Cerebellar cortex (tissue), 1 donor: ENCODE results near the gene DUSP22.
"Not testable (repeated sequence)": the region's sequence is repeated elsewhere in the genome, so short reads cannot be mapped to it uniquely, and the experiment has no call there.

Experiments used
- DNase-seq: peaks from one replicate; pipeline ENCODE4 v3.0.0-alpha.2; 2015; ENCODE audit warnings: low spot score

Gene DUSP22

DNA sequence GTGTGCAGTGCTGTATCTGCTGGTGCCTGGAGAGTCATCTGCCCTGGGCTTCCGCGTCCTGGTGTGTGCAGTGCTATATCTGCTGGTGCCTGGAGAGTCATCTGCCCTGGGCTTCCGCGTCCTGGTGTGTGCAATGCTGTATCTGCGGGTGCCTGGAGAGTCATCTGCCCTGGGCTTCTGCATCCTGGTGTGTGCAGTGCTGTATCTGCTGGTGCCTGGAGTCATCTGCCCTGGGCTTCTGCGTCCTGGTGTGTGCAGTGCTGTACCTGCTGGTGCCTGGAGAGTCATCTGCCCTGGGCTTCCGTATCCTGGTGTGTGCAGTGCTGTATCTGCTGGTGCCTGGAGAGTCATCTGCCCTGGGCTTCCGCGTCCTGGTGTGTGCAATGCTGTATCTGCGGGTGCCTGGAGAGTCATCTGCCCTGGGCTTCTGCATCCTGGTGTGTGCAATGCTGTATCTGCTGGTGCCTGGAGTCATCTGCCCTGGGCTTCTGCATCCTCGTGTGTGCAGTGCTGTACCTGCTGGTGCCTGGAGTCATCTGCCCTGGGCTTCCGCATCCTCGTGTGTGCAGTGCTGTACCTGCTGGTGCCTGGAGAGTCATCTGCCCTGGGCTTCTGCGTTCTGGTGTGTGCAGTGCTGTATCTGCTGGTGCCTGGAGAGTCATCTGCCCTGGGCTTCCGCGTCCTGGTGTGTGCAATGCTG is 33.0 kb downstream of the DUSP22 start:
- DNase-seq: not testable (repeated sequence)

- DNase-seq: not testable (repeated sequence)
These were observed 33.8 kb downstream of the DUSP22 start for GRCh38 chr6:326066-326465.

GRCh38 chr6:326896-327537 is 34.7 kb downstream of the DUSP22 start:
- no peak for DNase-seq

DNA sequence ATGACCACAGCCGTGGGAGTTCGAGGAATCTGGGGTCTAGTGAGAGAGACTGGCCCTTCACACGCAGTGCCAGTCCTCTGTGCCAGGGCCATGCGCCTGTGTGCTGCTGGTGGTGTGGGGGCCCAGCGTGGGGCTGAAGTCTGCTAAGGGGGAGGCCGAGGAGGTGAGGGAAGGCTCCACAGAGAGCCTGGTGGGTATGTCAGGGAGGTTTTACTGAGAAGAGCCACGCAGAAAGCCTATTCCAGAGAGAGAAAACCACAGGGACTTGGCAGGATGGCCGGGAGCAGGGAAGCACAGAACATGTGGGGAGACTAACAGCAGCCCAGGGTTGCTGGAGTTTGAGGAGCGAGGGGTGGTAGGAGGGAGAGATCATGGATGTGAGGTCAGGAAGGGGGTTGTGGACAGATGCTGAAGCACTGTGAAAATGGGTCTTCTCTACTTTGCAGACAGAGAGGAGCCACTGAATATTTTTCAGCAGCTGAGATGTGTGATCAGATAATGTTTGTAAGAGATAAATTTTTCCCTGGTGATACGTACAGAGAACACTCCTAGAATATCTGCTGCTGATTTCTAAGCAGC is 35.3 kb downstream of the DUSP22 start:
- DNase-seq: no peak

GRCh38 chr6:328136-328670 is 35.9 kb downstream of the DUSP22 start:
- DNase-seq: no peak

- no peak for DNase-seq
These were observed 36.6 kb downstream of the DUSP22 start for GRCh38 chr6:328924-329323.

- DNase-seq: no peak
These were observed 37.8 kb downstream of the DUSP22 start for GRCh38 chr6:329888-330691.

- DNase-seq: no peak
These were observed 38.7 kb downstream of the DUSP22 start for GRCh38 chr6:330948-331347.

DNA sequence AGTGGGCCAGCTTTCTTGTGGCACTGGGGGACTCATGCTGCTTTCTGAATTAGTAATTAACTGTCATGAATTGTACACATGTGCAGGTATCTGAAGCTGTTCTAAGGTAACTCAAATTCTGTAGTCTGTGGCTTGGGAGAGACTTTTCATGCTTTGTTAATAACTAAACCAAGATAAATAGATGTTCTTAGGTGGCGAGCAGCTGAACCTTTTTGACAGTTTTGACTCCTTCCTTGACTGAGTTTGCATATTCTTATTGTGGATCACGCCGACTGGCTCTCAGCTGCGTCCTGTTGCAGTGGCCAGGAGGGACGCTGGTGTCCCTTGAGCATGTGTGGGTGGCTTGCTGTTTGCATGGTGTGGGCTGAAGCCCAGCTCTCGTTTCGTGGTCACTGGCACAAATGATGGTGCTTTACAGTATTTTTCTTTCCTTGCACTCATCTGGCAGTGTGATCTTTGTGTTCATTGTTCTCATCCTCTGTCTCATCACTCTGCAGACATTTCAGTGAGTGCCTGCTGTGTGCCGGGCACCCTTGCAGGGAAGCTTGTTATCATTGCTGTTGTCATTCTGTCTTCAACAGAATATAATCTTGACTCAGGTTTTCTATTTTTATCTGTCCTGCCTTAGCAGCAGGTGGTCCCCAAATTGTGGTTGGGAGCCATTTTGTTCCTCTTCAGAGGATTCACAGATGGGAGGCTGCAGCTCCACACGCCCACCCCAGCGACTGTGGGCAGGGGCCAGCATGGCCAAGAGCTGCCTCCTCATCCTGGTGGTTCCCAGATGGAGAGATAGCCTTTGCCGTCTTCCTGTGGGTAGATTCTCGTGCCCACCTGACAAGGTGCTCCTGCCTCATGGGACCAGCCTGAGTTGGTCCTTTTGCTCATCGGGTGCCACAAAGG is 39.6 kb downstream of the DUSP22 start:
- no peak for DNase-seq

- no peak for DNase-seq
These were observed 40.4 kb downstream of the DUSP22 start for GRCh38 chr6:332671-333070.

DNA sequence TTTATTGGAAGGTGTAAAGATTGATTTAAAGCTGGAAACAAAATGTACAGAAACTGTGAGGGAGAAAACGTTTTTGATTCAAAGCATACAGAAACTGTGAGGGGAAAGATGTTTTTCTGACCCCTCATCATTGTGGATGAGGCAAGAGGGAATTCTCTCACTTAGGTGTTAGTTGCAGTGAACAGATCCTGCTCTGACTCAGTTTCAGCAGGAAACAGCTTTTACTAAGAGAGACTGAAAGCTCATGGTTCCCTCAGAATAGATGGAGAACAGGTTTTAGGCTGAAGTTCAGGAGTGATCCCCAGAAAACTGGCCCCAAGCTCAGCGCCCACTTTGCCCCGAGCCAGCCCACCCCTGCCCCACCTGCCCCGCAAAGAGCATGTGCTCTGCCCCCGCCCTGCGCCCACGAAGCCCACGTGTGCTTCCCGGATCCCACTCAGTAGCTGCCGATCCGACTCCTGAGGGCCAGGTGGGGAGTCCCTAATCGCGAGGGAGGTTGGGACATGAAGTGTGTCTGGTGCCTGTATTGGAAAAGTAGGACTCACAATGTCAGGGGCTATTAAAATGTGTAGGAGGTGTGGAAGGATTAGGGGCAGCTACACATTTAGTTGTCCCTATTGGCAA is 41.2 kb downstream of the DUSP22 start:
- DNase-seq: no peak

DNA sequence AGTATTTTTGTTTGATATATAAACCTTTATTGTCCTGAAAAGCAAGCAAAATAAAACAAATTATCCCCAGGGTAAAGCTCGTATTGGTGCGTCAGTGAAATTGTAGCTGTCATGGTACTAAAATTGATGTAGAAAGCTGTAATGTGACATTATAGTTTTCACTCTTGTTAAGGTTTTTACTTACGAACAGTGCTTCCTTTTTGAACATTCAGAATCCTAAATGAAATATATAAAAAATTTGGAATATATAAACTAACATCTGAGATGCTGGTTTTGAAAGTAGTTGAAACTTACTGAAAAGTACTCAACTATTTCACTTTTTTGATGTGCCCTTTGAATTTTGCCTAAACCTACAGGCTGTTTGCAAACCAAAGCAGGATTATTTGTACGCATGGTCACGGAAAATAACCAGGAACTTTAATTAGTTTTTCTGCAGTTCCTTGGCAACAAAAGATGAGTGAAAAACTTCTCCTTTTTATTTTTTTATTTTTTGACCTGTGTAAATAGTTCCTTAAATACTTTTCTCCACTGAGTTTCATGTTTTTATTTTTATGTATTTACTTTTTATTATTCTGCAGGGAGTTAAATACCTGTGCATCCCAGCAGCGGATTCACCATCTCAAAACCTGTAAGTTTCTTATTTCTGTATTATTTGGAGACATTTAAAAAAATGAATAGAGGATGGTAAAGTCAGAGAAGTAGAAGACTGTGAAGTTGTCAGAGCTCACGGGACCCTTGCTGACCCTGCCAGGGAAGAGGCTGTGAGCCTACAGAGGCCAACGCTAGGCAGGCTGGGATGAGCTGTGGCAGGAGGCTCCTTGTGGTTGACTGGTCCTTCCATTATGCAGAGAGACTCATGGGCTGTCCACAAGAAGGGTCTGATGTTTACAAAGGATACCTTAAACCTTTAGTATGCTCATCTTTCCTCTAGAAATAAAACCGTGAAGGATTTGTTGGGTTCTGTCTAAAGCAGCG is 42.5 kb downstream of the DUSP22 start:
- no peak for DNase-seq

- no peak for DNase-seq
These were observed 43.3 kb downstream of the DUSP22 start for GRCh38 chr6:335572-335971.

DNA sequence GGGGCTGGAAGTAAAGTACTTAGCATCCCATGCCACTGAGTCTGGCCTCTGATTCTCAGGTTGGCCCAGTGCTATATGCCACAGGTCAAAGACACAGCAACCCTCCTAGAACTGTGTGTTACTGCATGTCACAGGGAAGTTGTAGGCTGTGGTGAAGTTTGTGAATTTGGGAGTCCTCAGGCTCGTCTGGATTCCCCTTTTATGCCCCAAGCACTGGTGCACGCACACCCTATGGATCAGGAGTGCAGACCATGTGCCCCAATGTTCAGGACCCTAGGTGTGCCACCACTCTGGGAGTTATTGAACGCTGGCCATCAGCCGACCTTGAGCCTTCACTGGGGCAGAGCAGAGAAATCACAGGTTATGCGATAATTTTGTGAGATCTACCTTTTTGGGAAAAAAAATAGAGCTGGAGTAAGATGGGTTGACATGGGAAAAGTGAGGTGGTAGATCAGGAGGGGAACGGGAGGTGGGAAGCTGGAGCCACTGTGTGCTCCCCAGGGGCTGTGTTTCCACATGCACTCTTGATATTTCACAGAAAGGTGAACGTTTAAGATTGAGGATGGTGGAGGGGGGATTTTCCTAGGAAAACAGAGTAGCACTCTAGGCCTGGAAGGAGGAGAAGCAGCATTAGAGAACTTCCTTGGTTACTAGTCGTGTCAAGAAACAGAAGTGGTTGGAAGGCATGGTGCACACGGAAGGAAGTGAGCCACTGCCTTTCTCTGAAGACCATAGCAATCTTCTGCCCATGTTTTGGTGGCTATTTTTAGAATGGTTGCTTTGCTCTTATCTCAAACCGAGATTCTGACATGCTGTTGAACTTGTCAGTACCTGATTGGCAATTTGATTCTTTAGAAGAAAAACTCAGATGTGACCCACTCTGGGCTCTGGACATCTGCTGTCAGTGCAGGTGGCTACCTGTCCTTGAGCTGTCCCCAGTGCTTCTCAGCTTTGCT is 44.1 kb downstream of the DUSP22 start:
- no peak for DNase-seq

DNA sequence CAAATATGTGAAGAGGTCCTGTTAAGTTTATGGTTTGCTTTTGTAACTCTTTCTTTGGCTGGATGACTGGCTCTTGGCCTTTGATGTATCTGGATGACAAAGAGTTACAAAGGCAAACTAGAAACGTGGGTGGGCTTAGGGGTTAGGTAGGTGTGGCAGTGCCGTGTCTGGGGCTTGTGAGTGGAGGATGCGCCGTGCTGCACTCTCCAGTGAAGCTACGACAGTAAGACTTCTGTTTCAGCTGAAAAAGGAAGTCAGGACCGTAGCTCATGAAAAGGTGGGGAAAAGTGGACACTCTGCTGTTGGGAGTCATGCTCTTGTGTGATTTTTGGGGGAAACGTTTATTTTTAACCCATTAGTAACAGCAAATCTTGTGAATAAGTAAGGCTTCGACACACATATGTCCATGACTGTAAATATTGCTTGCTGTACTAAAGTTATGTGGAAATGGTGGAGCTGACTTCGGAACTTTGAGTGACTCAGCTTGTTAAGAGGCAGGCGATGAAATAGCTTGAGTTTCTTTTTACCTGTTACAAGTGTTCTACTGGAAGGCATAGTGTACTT is 45.6 kb downstream of the DUSP22 start:
- DNase-seq: no peak

DNA sequence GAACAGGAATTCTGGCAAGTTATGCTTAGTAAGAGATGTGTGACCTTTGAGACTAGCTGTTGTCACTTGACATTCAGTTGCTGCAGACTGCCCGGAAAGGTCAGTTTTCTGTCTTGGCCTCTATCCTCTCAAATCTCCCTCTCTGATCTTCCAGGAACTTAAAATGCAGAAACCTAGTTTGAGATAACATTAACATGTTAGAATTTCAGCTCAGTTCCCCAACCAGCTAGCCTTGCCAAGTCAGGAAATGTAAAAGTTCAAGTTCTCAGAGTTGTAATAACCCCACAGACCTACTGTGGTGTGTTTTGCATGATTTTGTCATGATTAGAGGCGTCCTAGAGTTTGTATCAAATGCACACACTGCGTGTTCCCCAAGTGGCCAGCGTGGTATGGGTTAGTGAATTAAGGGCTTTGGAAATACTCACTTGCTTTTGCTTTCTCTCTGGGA is 46.6 kb downstream of the DUSP22 start:
- DNase-seq: no peak

GRCh38 chr6:339480-339879 is 47.2 kb downstream of the DUSP22 start:
- no peak for DNase-seq
